ENCODE results near the gene CLTC. TPM values are rescaled to one million over a fixed set of nuclear protein-coding genes. Genes with fewer than 3 reads are reported as not detected.

CLTC gene
- total RNA-seq, 2 experiments from 2014 or later: 81.5 to 89.9 TPM

DNA sequence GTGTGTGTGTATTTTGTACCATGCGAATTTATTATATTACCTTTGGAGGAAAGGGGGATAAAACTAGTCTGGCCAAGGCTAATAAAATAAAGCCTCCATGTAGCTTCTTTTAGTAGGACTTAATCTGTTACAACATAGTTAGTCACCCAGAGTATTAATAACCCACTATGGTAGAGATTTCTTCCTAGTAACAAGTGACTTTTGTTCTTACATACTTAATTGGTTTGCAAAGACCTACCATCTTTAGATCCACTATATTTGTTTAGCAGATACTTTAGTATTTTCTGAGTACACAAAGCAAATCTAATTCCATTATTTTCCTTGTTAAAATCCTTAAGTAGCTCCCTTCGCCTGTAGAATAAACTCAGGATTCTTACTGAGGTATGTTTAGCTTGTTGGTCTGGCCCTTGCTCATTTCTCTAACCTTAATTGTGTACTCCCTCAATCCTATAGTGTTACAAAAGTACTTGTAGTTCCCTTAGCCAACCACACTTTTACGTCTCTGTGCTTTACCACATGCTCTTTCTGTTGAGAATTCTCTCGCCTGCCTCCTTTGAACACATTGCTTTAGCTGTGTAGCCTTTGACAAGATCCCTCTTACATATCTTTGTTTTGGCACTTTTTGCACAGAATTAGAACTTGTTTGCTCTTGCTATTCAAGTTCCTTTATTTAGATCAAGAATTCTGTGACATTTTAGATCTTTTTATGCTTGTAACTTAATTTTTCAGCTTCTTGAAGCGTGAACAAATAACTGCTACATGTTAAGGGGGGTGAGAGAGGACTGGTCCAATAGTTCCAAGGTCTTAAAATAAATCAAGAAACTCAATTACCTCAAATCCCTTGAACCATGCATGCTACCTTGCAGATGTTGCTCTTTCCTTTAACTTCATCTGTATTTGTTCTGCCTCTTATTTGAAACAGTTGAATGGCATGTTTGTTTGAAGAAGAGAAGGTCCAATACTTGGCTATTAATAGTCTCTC is 23.8 kb downstream of the CLTC start:
- Histone ChIP-seq H3K36me3 (ENCODE audit: insufficient read depth, low read length) (peaks cover 42% of the 10 kb centered on the region), H3K27ac (ENCODE audit: low read depth in 1 of 2, low read length in 2 of 2) (no peak overlapping the region), H3K4me3 (ENCODE audit: low read length) (no peak overlapping the region), H3K9me3 (ENCODE audit: control insufficient read depth in 1 of 2, insufficient read depth in 1 of 2, low read length in 2 of 2) (no peaks in the 10 kb centered on the region), H3K4me1 (ENCODE audit: insufficient read depth, low read length) (peaks cover 23% of the 10 kb centered on the region), H3K27me3 (ENCODE audit: control insufficient read depth in 1 of 2, insufficient read depth in 2 of 2, low read length in 2 of 2) (no peaks in the 10 kb centered on the region)
- Mint-ChIP-seq H3K9me3 (no peaks in the 10 kb centered on the region), H3K4me3 (no peak overlapping the region), H3K36me3 (ENCODE audit: low read depth) (peaks cover 44% of the 10 kb centered on the region), H3K27ac (peak overlapping the region; percentile 62), H3K27me3 (no peaks in the 10 kb centered on the region), H3K4me1 (ENCODE audit: low read depth) (peaks cover 68% of the 10 kb centered on the region)
- TF ChIP-seq, protein P1, sequence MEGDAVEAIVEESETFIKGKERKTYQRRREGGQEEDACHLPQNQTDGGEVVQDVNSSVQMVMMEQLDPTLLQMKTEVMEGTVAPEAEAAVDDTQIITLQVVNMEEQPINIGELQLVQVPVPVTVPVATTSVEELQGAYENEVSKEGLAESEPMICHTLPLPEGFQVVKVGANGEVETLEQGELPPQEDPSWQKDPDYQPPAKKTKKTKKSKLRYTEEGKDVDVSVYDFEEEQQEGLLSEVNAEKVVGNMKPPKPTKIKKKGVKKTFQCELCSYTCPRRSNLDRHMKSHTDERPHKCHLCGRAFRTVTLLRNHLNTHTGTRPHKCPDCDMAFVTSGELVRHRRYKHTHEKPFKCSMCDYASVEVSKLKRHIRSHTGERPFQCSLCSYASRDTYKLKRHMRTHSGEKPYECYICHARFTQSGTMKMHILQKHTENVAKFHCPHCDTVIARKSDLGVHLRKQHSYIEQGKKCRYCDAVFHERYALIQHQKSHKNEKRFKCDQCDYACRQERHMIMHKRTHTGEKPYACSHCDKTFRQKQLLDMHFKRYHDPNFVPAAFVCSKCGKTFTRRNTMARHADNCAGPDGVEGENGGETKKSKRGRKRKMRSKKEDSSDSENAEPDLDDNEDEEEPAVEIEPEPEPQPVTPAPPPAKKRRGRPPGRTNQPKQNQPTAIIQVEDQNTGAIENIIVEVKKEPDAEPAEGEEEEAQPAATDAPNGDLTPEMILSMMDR (IDR thresholded peaks at IDR 0.05): no peak
- CTCF ChIA-PET: interaction anchor here (1.1 kb wide), 1 partner anchor 10 kb away, joined by 3 read pairs; no protein-coding TSS in a partner anchor
- ATAC-seq (ENCODE audit: poor library complexity) (no peak), DNase-seq (no peak)
- intact Hi-C loops (cut with DNase I, micrococcal nuclease): loop anchor here in 1 of 2 experiments (10.0 kb wide), 1 partner anchor 61 kb away; the partner anchor contains the start of genes PTRH2 and VMP1
- POLR2A ChIA-PET: interaction anchor here (0.9 to 3.4 kb wide), 3 partner anchors 24 to 78 kb away, joined by 3 to 32 read pairs (median 3); partner anchors contain the start of genes CLTC, DHX40 and PTRH2

DNA sequence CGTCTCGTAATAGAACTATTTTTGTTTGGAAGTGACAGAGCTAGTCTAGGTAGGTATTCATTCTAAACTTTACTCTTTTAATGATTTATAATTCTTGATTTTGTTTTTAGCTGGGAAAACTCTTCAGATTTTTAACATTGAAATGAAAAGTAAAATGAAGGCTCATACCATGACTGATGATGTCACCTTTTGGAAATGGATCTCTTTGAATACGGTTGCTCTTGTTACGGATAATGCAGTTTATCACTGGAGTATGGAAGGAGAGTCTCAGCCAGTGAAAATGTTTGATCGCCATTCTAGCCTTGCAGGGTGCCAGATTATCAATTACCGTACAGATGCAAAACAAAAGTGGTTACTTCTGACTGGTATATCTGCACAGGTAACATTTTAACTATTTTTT is 27.6 kb downstream of the CLTC start:
- no peaks in the 10 kb centered on the region for H3K9me3 Mint-ChIP-seq
- peaks cover 66% of the 10 kb centered on the region for H3K4me1 Mint-ChIP-seq (ENCODE audit: low read depth)
- Histone ChIP-seq H3K27me3 (ENCODE audit: control insufficient read depth in 1 of 2, insufficient read depth in 2 of 2, low read length in 2 of 2) (no peaks in the 10 kb centered on the region), H3K36me3 (ENCODE audit: insufficient read depth, low read length) (peaks cover 76% of the 10 kb centered on the region), H3K4me3 (ENCODE audit: low read length) (no peak overlapping the region), H3K9me3 (ENCODE audit: control insufficient read depth in 1 of 2, insufficient read depth in 1 of 2, low read length in 2 of 2) (no peaks in the 10 kb centered on the region), H3K27ac (ENCODE audit: low read depth in 1 of 2, low read length in 2 of 2) (no peak overlapping the region), H3K4me1 (ENCODE audit: insufficient read depth, low read length) (peaks cover 3% of the 10 kb centered on the region)
- POLR2A ChIA-PET: interaction anchor here (1.4 kb wide), 1 partner anchor 27 kb away, joined by 3 read pairs; the partner anchor contains the start of gene CLTC
- peaks cover 77% of the 10 kb centered on the region for H3K36me3 Mint-ChIP-seq (ENCODE audit: low read depth)
- H3K27ac Mint-ChIP-seq: no peak overlapping the region
- ATAC-seq (ENCODE audit: poor library complexity) (no peak), DNase-seq (no peak)
- TF ChIP-seq, protein P1 (IDR thresholded peaks at IDR 0.05): no peak
- no peaks in the 10 kb centered on the region for H3K27me3 Mint-ChIP-seq
- CTCF ChIA-PET: no interaction called here
- H3K4me3 Mint-ChIP-seq: no peak overlapping the region
- intact Hi-C loops (cut with DNase I, micrococcal nuclease): loop anchor here in 1 of 2 experiments (10.0 kb wide), 1 partner anchor 58 kb away; the partner anchor contains the start of genes PTRH2 and VMP1

DNA sequence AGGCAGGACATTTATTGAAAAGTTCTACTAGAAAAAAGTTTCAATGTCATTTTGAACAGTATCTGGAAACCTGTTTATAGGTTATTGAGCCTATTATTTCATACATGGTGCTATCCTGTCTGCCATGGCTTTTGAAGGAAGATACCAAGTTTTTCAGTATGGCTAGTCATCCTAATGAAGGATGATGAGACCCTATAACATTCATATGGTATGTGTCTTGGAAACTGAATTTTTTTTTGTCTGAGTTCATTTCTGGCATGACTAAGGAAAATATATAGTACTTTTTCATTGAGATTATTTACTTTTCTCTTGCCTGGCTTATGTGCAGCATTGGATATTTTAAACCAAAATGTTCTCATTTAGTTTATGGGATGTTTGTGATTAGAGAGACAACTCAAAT is 30.2 kb downstream of the CLTC start:
- peaks cover 53% of the 10 kb centered on the region for H3K4me1 Mint-ChIP-seq (ENCODE audit: low read depth)
- H3K36me3 ChIP-seq (ENCODE audit: insufficient read depth, low read length): peaks cover 83% of the 10 kb centered on the region
- TF ChIP-seq, protein P1 (IDR thresholded peaks at IDR 0.05): no peak
- no peak overlapping the region for H3K4me3 ChIP-seq (ENCODE audit: low read length)
- H3K9me3 ChIP-seq (ENCODE audit: control insufficient read depth in 1 of 2, insufficient read depth in 1 of 2, low read length in 2 of 2): no peaks in the 10 kb centered on the region
- intact Hi-C loops (cut with DNase I, micrococcal nuclease): loop anchor here in 1 of 2 experiments (10.0 kb wide), 1 partner anchor 55 kb away; the partner anchor contains the start of genes PTRH2 and VMP1
- ATAC-seq (ENCODE audit: poor library complexity): no peak
- DNase-seq: no peak
- H3K36me3 Mint-ChIP-seq (ENCODE audit: low read depth): peaks cover 89% of the 10 kb centered on the region
- H3K27ac ChIP-seq (ENCODE audit: low read depth in 1 of 2, low read length in 2 of 2): no peak overlapping the region
- H3K27me3 ChIP-seq (ENCODE audit: control insufficient read depth in 1 of 2, insufficient read depth in 2 of 2, low read length in 2 of 2): no peaks in the 10 kb centered on the region
- peaks cover 3% of the 10 kb centered on the region for H3K4me1 ChIP-seq (ENCODE audit: insufficient read depth, low read length)
- ChIA-PET CTCF (interaction anchor here (1.3 kb wide), 1 partner anchor 10 kb away, joined by 3 read pairs; no protein-coding TSS in a partner anchor), POLR2A (interaction anchor here (0.9 kb wide), 1 partner anchor 31 kb away, joined by 7 read pairs; no protein-coding TSS in a partner anchor)
- H3K27me3 Mint-ChIP-seq: no peaks in the 10 kb centered on the region
- no peak overlapping the region for H3K4me3 Mint-ChIP-seq
- H3K9me3 Mint-ChIP-seq: no peaks in the 10 kb centered on the region
- no peak overlapping the region for H3K27ac Mint-ChIP-seq
